B cell (primary cell): Measurements from ENCODE around the gene PXMP2.

ENCODE experiments used
- EZH2 ChIP-seq: IDR thresholded peaks from 2 replicates; pipeline ENCODE4 v1.6.1; 2012; ENCODE audit warnings: borderline replicate concordance, low read depth, mild to moderate bottlenecking, moderate library complexity, low read length; ENCODE audit not compliant: insufficient read depth, poor library complexity, severe bottlenecking
- TF ChIP-seq, protein P1 (sequence below): fragments of 200-600 bp; IDR thresholded peaks from one replicate; pipeline ENCODE4 v1.8.0; 2022; ENCODE audit warnings: antibody characterized with exemption, mild to moderate bottlenecking

DNA sequence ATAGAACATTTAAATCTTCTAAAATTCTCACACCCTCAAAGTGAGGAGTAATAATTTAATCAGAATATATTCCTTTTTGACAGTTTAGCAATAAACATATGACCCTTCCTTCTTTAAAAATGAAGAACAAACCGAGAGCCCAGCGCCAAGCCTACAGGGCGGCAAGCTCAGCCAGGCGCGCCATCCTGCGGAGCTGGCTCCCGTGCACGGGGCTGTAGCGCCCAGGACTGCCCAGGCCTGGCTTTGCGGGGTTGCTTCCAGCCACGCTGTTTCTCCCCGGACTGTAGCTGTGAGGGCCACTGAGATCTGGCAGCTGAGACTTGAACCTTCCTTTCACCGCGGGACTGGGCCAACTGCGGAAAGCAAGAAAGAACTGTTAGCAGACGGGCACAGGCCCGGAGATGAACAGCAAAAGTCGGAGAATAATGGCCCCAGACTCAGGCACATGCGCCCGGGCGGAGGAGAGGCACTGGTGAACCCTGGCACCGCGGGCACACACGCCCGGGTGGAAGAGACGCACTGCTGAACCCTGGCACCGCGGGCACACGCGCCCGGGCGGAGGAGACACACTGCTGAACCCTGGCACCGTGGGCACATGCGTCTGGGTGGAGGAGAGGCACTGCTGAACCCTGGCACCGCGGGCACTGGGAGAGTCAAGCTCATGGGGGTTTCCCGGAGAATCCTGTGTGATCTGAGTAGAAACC is 39.9 kb downstream of the PXMP2 start:
- TF ChIP-seq, protein P1, sequence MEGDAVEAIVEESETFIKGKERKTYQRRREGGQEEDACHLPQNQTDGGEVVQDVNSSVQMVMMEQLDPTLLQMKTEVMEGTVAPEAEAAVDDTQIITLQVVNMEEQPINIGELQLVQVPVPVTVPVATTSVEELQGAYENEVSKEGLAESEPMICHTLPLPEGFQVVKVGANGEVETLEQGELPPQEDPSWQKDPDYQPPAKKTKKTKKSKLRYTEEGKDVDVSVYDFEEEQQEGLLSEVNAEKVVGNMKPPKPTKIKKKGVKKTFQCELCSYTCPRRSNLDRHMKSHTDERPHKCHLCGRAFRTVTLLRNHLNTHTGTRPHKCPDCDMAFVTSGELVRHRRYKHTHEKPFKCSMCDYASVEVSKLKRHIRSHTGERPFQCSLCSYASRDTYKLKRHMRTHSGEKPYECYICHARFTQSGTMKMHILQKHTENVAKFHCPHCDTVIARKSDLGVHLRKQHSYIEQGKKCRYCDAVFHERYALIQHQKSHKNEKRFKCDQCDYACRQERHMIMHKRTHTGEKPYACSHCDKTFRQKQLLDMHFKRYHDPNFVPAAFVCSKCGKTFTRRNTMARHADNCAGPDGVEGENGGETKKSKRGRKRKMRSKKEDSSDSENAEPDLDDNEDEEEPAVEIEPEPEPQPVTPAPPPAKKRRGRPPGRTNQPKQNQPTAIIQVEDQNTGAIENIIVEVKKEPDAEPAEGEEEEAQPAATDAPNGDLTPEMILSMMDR: no peak
- no peak for TF ChIP-seq EZH2
